Left kidney (tissue), 2 donors: Measurements from ENCODE around the gene GSC2. TPM values are rescaled to one million over a fixed set of nuclear protein-coding genes. Genes with fewer than 3 reads are reported as not detected.
"Not testable (repeated sequence)": the region's sequence is repeated elsewhere in the genome, so short reads cannot be mapped to it uniquely, and the experiment has no call there.

Experiments used
- DNase-seq: peaks from one replicate; pipeline ENCODE4 v3.0.0-alpha.2; 2013
- polyA plus RNA-seq: library from polyadenylated mRNA; unstranded; fragments of 120-200 nt; gene quantifications from one replicate; pipeline ENCODE4 v1.2.1, GENCODE V29; 2013; ENCODE audit not compliant: insufficient read length

GSC2 gene
- polyA plus RNA-seq, 1 donor, result not detected

GRCh38 chr22:19178065-19178656 lies 28.1 kb upstream of the GSC2 start:
- DNase-seq, result no peak

GRCh38 chr22:19177164-19178064 lies 27.3 kb upstream of the GSC2 start:
- DNase-seq, result no peak

GRCh38 chr22:19176732-19177131 lies 26.6 kb upstream of the GSC2 start:
- no peak for DNase-seq

GRCh38 chr22:19176175-19176643 lies 26.1 kb upstream of the GSC2 start:
- no peak for DNase-seq

GRCh38 chr22:19175602-19176174 lies 25.6 kb upstream of the GSC2 start:
- DNase-seq, result no peak

GRCh38 chr22:19175026-19175601 lies 25.0 kb upstream of the GSC2 start:
- no peak for DNase-seq

GRCh38 chr22:19174106-19175025 lies 24.3 kb upstream of the GSC2 start:
- no peak for DNase-seq

GRCh38 chr22:19173047-19174035 lies 23.2 kb upstream of the GSC2 start:
- no peak for DNase-seq

- DNase-seq, result no peak
These were observed 22.3 kb upstream of the GSC2 start for GRCh38 chr22:19172213-19173046.

- no peak for DNase-seq
These were observed 19.8 kb upstream of the GSC2 start for GRCh38 chr22:19169947-19170318.

- DNase-seq, result no peak
These were observed 19.2 kb upstream of the GSC2 start for GRCh38 chr22:19169002-19169946.

GRCh38 chr22:19168088-19168890 lies 18.2 kb upstream of the GSC2 start:
- DNase-seq, result no peak

GRCh38 chr22:19167106-19167869 lies 17.2 kb upstream of the GSC2 start:
- DNase-seq, result no peak

GRCh38 chr22:19166421-19166820 lies 16.3 kb upstream of the GSC2 start:
- no peak for DNase-seq

GRCh38 chr22:19164425-19164824 lies 14.3 kb upstream of the GSC2 start:
- DNase-seq, result no peak

- DNase-seq, result not testable (repeated sequence)
These were observed 8.6 kb upstream of the GSC2 start for GRCh38 chr22:19158649-19159048.

GRCh38 chr22:19156109-19156508 lies 6.0 kb upstream of the GSC2 start:
- not testable (repeated sequence) for DNase-seq
